ENCODE results near the gene MYO7A.

- TF ChIP-seq, protein P1, sequence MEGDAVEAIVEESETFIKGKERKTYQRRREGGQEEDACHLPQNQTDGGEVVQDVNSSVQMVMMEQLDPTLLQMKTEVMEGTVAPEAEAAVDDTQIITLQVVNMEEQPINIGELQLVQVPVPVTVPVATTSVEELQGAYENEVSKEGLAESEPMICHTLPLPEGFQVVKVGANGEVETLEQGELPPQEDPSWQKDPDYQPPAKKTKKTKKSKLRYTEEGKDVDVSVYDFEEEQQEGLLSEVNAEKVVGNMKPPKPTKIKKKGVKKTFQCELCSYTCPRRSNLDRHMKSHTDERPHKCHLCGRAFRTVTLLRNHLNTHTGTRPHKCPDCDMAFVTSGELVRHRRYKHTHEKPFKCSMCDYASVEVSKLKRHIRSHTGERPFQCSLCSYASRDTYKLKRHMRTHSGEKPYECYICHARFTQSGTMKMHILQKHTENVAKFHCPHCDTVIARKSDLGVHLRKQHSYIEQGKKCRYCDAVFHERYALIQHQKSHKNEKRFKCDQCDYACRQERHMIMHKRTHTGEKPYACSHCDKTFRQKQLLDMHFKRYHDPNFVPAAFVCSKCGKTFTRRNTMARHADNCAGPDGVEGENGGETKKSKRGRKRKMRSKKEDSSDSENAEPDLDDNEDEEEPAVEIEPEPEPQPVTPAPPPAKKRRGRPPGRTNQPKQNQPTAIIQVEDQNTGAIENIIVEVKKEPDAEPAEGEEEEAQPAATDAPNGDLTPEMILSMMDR (IDR thresholded peaks at IDR 0.05): no peak
- no peak for TF ChIP-seq EP300 (IDR thresholded peaks at IDR 0.05)
- no peak for TF ChIP-seq POLR2A (IDR thresholded peaks at IDR 0.05)
These were observed 43.2 kb downstream of the MYO7A start for GRCh38 chr11:77171254-77171653.

Measured in ovary (tissue), 3 donors.